Esophagus squamous epithelium (tissue), 4 donors: ENCODE measurements around the gene TUBA3D.
"Not testable (repeated sequence)": the region's sequence is repeated elsewhere in the genome, so short reads cannot be mapped to it uniquely, and the experiment has no call there.

ENCODE experiments used
- CTCF ChIP-seq, 6 experiments: fragments of 450-650 bp in 4 of 6; fragments of 200-600 bp in 2 of 6; sonication (generic) in 2 of 6; IDR thresholded peaks; one replicate each; pipeline ENCODE4 v1.5.1; 2016 to 2019; ENCODE audit warnings: antibody characterized with exemption in 6 of 6, mild to moderate bottlenecking in 4 of 6, moderate library complexity in 4 of 6
- POLR2A ChIP-seq, 4 donors: fragments of 450-650 bp; IDR thresholded peaks; one replicate each; pipeline ENCODE4 v1.6.1; 2017; ENCODE audit warnings: antibody characterized with exemption in 4 of 4, mild to moderate bottlenecking in 4 of 4, moderate library complexity in 3 of 4

- TF ChIP-seq CTCF, POLR2A (IDR thresholded peaks at IDR 0.05): not testable (repeated sequence)
These were observed 42.6 kb downstream of the TUBA3D start for GRCh38 chr2:131518531-131518930.
